HG02981 (cell line): ENCODE measurements around the gene KRTAP10-3.
"Not testable (repeated sequence)": the region's sequence is repeated elsewhere in the genome, so short reads cannot be mapped to it uniquely, and the experiment has no call there.

Source experiments
- ATAC-seq: cut with Tn5 transposase; IDR thresholded peaks from one replicate; pipeline ENCODE4 v1.9.1; 2021; ENCODE audit warnings: mild to moderate bottlenecking, moderate library complexity; ENCODE audit not compliant: unreplicated experiment

Gene KRTAP10-3

GRCh38 chr21:44572959-44573583 lies 14.5 kb upstream of the KRTAP10-3 start:
- ATAC-seq: no peak

- no peak for ATAC-seq
Measured at GRCh38 chr21:44571844-44572782, 13.5 kb upstream of the KRTAP10-3 start.

DNA sequence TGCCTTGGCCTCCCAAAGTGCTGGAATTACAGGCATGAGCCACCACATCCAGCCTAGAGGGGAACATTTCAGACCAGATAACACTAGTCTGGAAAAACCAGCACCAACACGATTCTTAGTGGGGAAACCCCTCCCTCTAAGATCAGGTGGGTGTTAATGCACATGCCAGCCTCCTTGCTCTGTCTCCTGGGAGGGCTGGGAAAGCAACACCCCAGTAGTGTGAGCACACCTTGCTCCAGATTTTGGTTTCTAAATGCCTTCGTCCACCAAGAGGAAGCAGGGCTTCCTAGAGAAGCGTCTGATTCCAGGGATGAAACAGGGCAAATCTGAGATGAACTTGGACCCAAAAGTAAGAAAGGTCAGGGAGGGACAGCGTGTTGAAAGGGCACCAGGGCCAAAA lies 12.7 kb upstream of the KRTAP10-3 start:
- no peak for ATAC-seq

GRCh38 chr21:44569861-44570517 lies 11.4 kb upstream of the KRTAP10-3 start:
- ATAC-seq: no peak

DNA sequence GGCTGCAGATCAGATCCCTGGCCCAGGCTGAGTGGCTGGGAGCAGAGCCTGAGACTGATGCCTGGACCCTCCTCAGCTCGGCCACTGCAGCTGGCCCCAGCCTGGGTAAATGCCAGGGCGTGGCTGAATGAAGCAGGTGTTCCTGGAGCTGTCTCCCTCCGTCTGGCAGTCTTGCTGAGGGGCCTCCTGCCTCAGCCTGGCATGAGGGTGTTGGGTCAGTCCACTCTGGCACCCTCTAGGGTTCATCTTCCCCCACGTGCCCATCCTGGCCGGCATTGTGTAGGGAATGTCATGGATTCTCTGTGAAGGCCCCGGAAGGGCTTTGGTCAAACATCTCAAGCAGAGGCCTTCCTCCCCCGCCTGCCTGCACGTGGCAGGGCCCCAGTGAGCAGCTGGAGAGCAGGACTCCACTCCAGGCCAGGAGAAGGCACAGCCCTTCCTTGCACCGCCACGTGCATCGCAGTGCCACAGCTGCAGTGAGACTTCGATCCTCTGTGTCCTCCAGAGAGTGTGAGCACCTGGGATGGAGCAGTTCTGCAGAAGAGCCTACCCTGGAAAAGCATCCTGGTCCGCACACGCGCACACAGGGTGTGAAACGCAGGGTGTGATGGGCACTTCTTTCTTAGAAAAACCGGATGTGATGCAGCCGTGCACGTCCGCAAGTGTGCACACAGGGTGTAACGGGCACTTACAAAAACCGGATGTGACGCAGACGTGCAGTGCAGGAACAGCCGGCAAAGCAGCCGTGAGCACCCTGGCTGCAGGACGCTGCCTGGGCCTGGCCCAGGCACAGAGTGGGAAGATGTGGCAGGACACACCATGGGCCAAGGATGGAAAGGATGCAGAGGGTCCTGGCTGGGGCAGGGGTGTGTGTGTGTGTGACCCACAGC lies 10.3 kb upstream of the KRTAP10-3 start:
- no peak for ATAC-seq

- no peak for ATAC-seq
Measured at GRCh38 chr21:44568261-44568660, 9.7 kb upstream of the KRTAP10-3 start.

- no peak for ATAC-seq
Measured at GRCh38 chr21:44567481-44568171, 9.0 kb upstream of the KRTAP10-3 start.

DNA sequence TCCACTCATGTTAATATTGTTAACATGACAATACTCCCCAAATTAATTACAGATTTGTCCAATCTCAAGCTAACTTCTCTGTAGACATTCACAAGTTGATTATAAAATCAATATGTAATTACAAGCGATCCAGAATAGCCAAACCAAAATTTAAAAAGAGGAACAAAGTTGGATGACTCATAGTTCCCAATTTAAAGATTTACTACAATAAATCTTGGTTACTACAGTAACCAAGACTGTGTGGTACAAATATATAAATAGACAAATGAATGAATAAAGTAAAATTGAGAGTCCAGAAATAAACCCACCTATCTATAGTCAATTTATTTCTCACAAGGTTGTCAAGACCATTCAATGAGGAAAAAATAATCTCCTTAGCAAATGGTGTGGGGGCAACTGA lies 7.8 kb upstream of the KRTAP10-3 start:
- no peak for ATAC-seq

DNA sequence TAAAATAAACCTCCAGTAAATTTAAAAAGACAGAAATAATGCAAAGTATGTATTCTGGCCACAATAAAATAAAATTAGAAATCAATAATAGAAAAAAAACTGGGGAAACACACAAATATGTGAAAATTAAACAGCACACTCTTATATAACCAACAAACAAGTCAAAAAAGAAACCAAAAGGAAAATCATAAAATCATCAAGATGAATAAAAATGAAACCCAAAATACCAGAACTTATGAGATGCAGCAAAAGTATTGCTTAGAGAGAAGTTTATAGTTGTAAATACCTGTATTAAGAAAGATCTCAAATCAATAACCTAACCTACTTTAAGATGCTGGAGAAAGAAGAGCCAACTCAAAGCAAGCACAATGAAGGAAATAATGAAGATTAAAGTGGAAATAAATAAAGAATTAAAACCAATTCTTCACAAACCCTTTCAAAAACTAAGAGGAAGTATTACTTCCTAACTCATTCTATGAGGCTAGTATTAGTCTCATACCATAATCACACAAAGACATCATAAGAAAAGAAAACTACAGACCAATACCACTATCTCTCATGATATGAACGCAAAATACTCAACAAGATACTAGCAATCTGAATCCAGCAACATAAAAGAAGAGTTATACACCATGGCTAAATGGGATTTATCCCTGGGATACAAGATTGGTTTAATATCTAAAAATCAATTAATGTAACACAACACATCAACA lies 6.4 kb upstream of the KRTAP10-3 start:
- ATAC-seq: no peak

- no peak for ATAC-seq
Measured at GRCh38 chr21:44564099-44564498, 5.5 kb upstream of the KRTAP10-3 start.

- ATAC-seq: not testable (repeated sequence)
Measured at GRCh38 chr21:44558329-44558675, 293 bp downstream of the KRTAP10-3 start.

DNA sequence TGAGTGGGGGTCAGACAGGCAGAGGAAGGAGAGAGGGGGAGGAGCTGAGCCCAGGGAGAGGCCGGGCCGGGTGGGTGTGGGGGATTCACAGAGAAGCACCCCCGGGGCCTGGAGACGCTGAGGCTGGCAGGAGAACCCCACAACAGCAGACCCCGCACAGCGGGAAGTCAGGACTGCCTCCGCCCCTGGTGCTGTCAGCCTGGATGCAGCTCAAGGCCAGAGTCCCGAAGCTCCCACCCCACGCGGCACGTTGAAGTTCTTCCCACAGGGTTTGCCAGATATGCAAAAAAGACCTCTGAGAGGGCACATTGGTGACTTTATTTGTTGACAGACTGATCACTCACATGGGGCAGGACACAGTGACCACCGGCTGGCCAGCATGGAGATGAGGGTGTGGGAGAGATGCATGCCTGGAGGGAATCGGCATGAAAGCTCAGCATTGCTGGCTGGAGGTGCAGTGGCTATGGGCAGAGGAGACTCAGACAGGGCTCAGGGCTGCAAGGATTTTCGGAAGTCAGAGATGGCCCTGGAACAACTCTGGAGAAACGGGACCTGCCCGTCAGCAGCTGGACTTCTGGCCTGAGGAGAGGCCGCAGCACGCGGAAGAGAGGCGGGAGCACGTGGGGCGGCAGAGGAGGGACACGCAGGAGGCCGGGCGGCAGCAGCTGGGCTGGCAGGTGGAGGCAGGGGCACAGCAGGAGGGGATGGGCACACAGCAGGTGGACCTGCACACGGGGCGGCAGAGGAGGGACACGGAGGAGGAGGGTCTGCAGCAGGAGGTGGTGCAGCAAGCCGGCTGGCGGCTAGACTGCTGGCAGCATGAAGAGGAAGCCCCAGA lies 885 bp downstream of the KRTAP10-3 start:
- no peak for ATAC-seq

GRCh38 chr21:44556879-44557278 lies 1.7 kb downstream of the KRTAP10-3 start:
- ATAC-seq: no peak

- ATAC-seq: no peak
Measured at GRCh38 chr21:44555200-44555875, 3.3 kb downstream of the KRTAP10-3 start.

- ATAC-seq: no peak
Measured at GRCh38 chr21:44552681-44553080, 5.9 kb downstream of the KRTAP10-3 start.

DNA sequence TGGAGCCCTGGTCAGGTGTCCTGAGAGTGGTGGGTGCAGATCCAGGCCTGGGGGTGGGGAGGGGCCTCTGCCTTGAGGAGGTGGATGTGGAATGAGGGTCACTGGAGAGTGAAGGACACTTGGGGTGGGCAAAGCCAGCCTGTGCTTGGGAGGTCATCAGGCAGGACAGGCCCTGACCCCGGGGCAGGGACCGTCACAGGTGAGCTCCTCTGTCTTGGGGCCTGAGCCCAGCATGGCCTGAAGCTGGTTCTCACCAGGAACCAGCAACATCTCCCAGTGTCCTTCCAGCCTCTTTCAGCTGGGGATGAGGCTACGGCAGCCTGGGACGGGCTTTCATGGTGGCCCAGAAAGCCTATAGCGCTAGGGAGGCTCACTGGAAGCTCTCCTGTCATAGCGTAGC lies 6.5 kb downstream of the KRTAP10-3 start:
- ATAC-seq: no peak

GRCh38 chr21:44551340-44551961 lies 7.1 kb downstream of the KRTAP10-3 start, which contains the start of gene KRTAP10-2:
Gene KRTAP10-2 (minus strand): TSS chr21:44551505. CDS start chr21:44551458, 47 bp downstream.
- no peak for ATAC-seq

GRCh38 chr21:44550807-44551206 lies 7.8 kb downstream of the KRTAP10-3 start:
- ATAC-seq: no peak
